ENCODE measurements around the gene GAP43.

Gene GAP43

GRCh38 chr3:115683305-115683704 lies 60.0 kb downstream of the GAP43 start:
- H3K4me3 ChIP-seq (ENCODE audit: low read depth, low read length): no peak overlapping the region
- DNase-seq (ENCODE audit: low read depth): no peak
- TF ChIP-seq, protein P1, sequence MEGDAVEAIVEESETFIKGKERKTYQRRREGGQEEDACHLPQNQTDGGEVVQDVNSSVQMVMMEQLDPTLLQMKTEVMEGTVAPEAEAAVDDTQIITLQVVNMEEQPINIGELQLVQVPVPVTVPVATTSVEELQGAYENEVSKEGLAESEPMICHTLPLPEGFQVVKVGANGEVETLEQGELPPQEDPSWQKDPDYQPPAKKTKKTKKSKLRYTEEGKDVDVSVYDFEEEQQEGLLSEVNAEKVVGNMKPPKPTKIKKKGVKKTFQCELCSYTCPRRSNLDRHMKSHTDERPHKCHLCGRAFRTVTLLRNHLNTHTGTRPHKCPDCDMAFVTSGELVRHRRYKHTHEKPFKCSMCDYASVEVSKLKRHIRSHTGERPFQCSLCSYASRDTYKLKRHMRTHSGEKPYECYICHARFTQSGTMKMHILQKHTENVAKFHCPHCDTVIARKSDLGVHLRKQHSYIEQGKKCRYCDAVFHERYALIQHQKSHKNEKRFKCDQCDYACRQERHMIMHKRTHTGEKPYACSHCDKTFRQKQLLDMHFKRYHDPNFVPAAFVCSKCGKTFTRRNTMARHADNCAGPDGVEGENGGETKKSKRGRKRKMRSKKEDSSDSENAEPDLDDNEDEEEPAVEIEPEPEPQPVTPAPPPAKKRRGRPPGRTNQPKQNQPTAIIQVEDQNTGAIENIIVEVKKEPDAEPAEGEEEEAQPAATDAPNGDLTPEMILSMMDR (IDR thresholded peaks at IDR 0.05; ENCODE audit: control insufficient read depth, extremely low read depth, insufficient read depth): no peak

- DNase-seq (ENCODE audit: low read depth): no peak
- TF ChIP-seq, protein P1 (IDR thresholded peaks at IDR 0.05; ENCODE audit: control insufficient read depth, extremely low read depth, insufficient read depth): no peak
- H3K4me3 ChIP-seq (ENCODE audit: low read depth, low read length): no peak overlapping the region
These were observed 60.5 kb downstream of the GAP43 start for GRCh38 chr3:115683773-115684172.

- DNase-seq (ENCODE audit: low read depth): no peak
- TF ChIP-seq, protein P1 (IDR thresholded peaks at IDR 0.05; ENCODE audit: control insufficient read depth, extremely low read depth, insufficient read depth): no peak
- no peak overlapping the region for H3K4me3 ChIP-seq (ENCODE audit: low read depth, low read length)
These were observed 61.8 kb downstream of the GAP43 start for GRCh38 chr3:115685097-115685496.

GRCh38 chr3:115687721-115688120 lies 64.4 kb downstream of the GAP43 start:
- TF ChIP-seq, protein P1 (IDR thresholded peaks at IDR 0.05; ENCODE audit: control insufficient read depth, extremely low read depth, insufficient read depth): no peak

GRCh38 chr3:115688418-115688817 lies 65.1 kb downstream of the GAP43 start:
- TF ChIP-seq, protein P1 (IDR thresholded peaks at IDR 0.05; ENCODE audit: control insufficient read depth, extremely low read depth, insufficient read depth): no peak
- no peak for DNase-seq (ENCODE audit: low read depth)
- H3K4me3 ChIP-seq (ENCODE audit: low read depth, low read length): no peak overlapping the region

More at GRCh38 chr3:115687721-115688120, 64.4 kb downstream of the GAP43 start:
- DNase-seq (ENCODE audit: low read depth): no peak
- H3K4me3 ChIP-seq (ENCODE audit: low read depth, low read length): no peak overlapping the region

GRCh38 chr3:115689928-115690327 lies 66.6 kb downstream of the GAP43 start:
- no peak overlapping the region for H3K4me3 ChIP-seq (ENCODE audit: low read depth, low read length)
- TF ChIP-seq, protein P1 (IDR thresholded peaks at IDR 0.05; ENCODE audit: control insufficient read depth, extremely low read depth, insufficient read depth): no peak
- DNase-seq (ENCODE audit: low read depth): no peak

GRCh38 chr3:115691964-115692363 lies 68.7 kb downstream of the GAP43 start:
- no peak overlapping the region for H3K4me3 ChIP-seq (ENCODE audit: low read depth, low read length)
- TF ChIP-seq, protein P1 (IDR thresholded peaks at IDR 0.05; ENCODE audit: control insufficient read depth, extremely low read depth, insufficient read depth): no peak
- no peak for DNase-seq (ENCODE audit: low read depth)
